Gastrocnemius medialis (tissue), 4 donors: ENCODE measurements around the gene R3HCC1L.

Experiments used
- CTCF ChIP-seq, 5 experiments: fragments of 450-650 bp in 3 of 5; fragments of 200-600 bp in 2 of 5; sonication (generic) in 2 of 5; IDR thresholded peaks in 4 of 5; conservative IDR thresholded peaks in 1 of 5; 1 replicate in 4 of 5; 2 replicates in 1 of 5; pipeline ENCODE4 v1.5.1; 2016 to 2019; ENCODE audit warnings: antibody characterized with exemption in 5 of 5, mild to moderate bottlenecking in 3 of 5, moderate library complexity in 3 of 5
- POLR2A ChIP-seq, 2 donors: fragments of 450-650 bp; IDR thresholded peaks; one replicate each; pipeline ENCODE4 v1.6.1; 2017; ENCODE audit warnings: antibody characterized with exemption in 2 of 2, mild to moderate bottlenecking in 2 of 2, moderate library complexity in 2 of 2

- no peak for TF ChIP-seq CTCF (IDR thresholded peaks at IDR 0.05 in 4 of 5, conservative IDR thresholded peaks at IDR 0.05 in 1 of 5)
- no peak for TF ChIP-seq POLR2A (IDR thresholded peaks at IDR 0.05)
Measured at GRCh38 chr10:98098247-98098646, 36.2 kb upstream of the R3HCC1L start.
